Mammary epithelial cell (primary cell): ENCODE measurements around the gene TUBA3C.

Source experiments
- CTCF ChIP-seq, 2 donors: IDR thresholded peaks in 1 of 2; conservative IDR thresholded peaks in 1 of 2; 2 replicates each; pipeline ENCODE4 v1.5.1; 2011 to 2012; ENCODE audit warnings: inconsistent platforms in 2 of 2, low read length in 2 of 2, mild to moderate bottlenecking in 2 of 2, control low read depth in 1 of 2, low read depth in 1 of 2; ENCODE audit not compliant: insufficient read depth in 1 of 2; ENCODE audit errors: extremely low read depth in 1 of 2
- EZH2 ChIP-seq: IDR thresholded peaks from 2 replicates; pipeline ENCODE4 v1.6.1; 2012; ENCODE audit warnings: low read length, inconsistent platforms, borderline replicate concordance

DNA sequence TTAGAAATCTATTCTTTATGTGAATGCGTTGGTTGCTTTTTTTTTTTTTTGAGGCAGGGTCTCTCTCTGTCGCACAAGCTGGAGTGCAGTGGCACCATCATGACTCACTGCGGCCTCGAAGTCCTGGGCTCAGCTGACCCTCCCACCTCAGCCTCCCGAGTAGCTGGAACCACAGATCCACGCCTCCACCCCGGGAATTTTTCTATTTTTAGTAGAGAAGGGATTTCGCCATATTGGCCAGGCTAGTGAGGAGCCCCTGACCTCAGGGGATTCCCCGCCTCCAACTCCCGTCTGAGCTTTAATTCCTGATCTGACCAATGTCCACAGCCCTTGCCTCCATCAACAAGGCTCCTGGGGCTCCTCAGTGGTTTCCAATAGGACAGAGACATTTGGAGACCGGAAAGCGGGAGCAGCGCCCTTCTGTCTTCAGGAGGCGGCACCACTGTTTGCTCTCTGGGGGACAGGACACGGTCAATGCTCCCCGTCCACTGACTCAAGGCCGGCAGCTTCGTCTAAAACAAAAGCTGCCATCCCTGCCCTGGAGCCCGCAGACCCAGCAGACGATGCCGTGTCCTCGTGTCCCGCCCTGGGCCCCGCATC is 503 bp downstream of the TUBA3C start:
- TF ChIP-seq CTCF (conservative IDR thresholded peaks at IDR 0.05 in 1 of 2, IDR thresholded peaks at IDR 0.05 in 1 of 2; ENCODE audit: extremely low read depth in 1 of 2, insufficient read depth in 1 of 2, low read depth in 1 of 2, low read length in 2 of 2): no peak
- no peak for TF ChIP-seq EZH2
